ENCODE data around the gene FAM83G. TPM values are rescaled to one million over a fixed set of nuclear protein-coding genes. Genes with fewer than 3 reads are reported as not detected.

Gene FAM83G
- total RNA-seq, 1 donor from 2014 or later: 28.4 TPM

DNA sequence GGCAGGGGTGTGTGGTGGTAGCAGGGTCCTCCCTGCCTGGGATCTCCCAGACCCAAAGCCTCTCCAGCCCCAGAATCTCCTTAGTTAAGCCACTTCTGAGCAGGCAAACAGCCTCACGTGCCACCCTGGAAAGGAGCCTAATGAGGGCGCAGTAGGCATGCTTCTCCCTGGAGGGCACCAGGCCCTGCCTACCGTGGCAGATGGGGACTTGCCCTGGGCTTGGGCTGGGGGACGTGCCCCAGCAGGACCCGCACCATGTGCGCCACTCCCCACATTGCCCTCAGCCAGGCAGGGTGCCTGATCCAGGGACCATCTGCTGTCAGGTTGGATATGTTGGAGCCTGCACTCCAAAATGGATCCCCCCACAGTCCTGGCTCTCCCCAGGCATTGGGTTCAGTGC lies 14.2 kb downstream of the FAM83G start:
- TF ChIP-seq, protein P1, sequence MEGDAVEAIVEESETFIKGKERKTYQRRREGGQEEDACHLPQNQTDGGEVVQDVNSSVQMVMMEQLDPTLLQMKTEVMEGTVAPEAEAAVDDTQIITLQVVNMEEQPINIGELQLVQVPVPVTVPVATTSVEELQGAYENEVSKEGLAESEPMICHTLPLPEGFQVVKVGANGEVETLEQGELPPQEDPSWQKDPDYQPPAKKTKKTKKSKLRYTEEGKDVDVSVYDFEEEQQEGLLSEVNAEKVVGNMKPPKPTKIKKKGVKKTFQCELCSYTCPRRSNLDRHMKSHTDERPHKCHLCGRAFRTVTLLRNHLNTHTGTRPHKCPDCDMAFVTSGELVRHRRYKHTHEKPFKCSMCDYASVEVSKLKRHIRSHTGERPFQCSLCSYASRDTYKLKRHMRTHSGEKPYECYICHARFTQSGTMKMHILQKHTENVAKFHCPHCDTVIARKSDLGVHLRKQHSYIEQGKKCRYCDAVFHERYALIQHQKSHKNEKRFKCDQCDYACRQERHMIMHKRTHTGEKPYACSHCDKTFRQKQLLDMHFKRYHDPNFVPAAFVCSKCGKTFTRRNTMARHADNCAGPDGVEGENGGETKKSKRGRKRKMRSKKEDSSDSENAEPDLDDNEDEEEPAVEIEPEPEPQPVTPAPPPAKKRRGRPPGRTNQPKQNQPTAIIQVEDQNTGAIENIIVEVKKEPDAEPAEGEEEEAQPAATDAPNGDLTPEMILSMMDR (IDR thresholded peaks at IDR 0.05; ENCODE audit: insufficient read depth, low read length, severe bottlenecking): no peak
- peaks cover 43% of the 10 kb centered on the region for H3K36me3 ChIP-seq (ENCODE audit: control insufficient read depth, insufficient read depth, low read length)
- FAIRE-seq: no peak
- H3K27me3 ChIP-seq (ENCODE audit: control insufficient read depth, insufficient read depth, low read length): no peaks in the 10 kb centered on the region
- DNase-seq (ENCODE audit: low read depth): no peak
- no peak overlapping the region for H3K4me3 ChIP-seq (ENCODE audit: low read depth, low read length)

DNA sequence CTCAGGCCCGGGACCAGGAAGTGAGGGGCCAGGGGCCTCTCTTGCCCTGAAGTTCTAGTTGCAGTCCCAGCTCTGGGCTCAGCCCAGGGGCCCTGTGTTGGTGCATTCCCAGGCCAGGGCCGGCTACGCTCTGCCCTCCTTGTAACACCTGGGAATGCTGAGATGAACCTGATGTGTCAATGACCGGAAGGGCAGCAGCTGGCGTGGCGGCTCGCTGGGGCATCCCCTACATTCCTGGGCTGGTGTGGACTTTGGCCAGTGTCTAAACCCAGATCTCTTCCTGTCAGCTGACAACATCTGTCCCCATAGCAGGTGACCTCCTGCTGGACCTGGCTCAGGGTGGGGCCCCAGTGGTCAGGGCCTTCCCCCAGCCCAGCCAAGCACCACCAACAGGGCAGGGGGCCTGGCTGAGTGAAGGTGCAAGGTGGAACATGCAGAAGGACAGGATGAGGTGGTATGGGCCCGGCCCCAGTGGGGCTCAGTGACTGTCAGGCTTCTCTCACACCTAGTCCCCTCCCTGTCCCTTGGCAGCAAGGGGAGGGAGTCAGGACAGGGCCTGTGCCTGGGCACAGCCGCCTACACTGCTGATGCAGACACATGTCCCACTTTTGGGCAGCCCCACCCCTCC lies 15.9 kb downstream of the FAM83G start:
- FAIRE-seq (no peak), DNase-seq (ENCODE audit: low read depth) (no peak)
- Histone ChIP-seq H3K27me3 (ENCODE audit: control insufficient read depth, insufficient read depth, low read length) (no peaks in the 10 kb centered on the region), H3K36me3 (ENCODE audit: control insufficient read depth, insufficient read depth, low read length) (peaks cover 49% of the 10 kb centered on the region), H3K4me3 (ENCODE audit: low read depth, low read length) (no peak overlapping the region)
- TF ChIP-seq, protein P1 (IDR thresholded peaks at IDR 0.05; ENCODE audit: insufficient read depth, low read length, severe bottlenecking): no peak

DNA sequence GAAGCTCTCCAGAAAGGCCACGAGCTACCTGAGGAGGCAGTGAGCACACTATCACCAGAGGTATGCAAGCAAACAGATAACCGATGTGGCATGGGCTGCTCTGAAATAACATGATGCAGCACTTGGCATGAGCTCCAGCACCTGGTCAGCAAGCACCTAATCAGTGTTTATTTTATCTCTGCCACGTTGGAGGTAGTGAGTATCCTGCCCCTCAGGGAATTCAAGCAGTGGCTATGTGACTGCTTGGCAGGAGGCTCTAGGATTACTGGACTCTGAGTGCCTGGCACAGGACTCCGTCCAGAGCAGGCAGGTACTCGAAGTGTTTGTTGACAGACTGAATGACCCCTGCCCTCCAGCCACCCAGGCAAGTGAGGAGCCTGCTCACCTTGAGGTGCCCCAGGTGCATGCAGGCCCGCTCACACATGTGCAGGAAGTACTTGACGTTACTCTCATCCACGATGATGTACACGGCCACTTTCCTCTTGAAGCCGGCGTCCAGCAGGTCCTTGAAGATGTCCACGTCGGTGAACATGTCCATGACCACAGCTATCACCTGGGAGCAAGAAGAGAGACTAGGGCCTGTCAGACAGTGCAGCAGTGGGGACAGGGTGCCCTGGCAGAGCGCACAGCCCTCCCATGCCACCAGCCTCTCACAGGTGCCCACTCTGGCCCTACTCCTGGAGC lies 16.6 kb downstream of the FAM83G start:
- no peaks in the 10 kb centered on the region for H3K27me3 ChIP-seq (ENCODE audit: control insufficient read depth, insufficient read depth, low read length)
- H3K36me3 ChIP-seq (ENCODE audit: control insufficient read depth, insufficient read depth, low read length): peaks cover 48% of the 10 kb centered on the region
- DNase-seq (ENCODE audit: low read depth) (no peak), FAIRE-seq (no peak)
- TF ChIP-seq, protein P1 (IDR thresholded peaks at IDR 0.05; ENCODE audit: insufficient read depth, low read length, severe bottlenecking): no peak
- no peak overlapping the region for H3K4me3 ChIP-seq (ENCODE audit: low read depth, low read length)

DNA sequence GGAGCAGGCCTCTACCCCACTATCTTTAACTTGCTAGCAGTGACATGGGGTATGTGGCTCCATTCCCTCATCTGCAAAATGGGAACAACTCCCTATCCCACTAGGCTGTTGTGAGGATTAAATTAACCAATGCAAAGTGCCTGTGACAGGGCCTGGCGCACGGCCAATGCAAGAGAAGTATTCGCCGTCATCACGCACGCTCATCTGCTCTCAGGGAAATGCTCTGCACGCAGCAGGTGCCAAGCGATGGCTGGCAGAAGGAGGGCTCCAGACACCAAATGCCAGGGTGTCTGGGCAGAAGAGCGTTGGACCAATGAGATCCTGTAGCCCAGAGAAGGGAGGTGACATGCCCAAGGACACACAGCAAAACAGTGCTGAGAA lies 17.3 kb downstream of the FAM83G start:
- peak; percentile 28 for FAIRE-seq
- DNase-seq (ENCODE audit: low read depth): no peak
- H3K27me3 ChIP-seq (ENCODE audit: control insufficient read depth, insufficient read depth, low read length): no peaks in the 10 kb centered on the region
- peaks cover 50% of the 10 kb centered on the region for H3K36me3 ChIP-seq (ENCODE audit: control insufficient read depth, insufficient read depth, low read length)
- TF ChIP-seq, protein P1 (IDR thresholded peaks at IDR 0.05; ENCODE audit: insufficient read depth, low read length, severe bottlenecking): no peak
- H3K4me3 ChIP-seq (ENCODE audit: low read depth, low read length): no peak overlapping the region

DNA sequence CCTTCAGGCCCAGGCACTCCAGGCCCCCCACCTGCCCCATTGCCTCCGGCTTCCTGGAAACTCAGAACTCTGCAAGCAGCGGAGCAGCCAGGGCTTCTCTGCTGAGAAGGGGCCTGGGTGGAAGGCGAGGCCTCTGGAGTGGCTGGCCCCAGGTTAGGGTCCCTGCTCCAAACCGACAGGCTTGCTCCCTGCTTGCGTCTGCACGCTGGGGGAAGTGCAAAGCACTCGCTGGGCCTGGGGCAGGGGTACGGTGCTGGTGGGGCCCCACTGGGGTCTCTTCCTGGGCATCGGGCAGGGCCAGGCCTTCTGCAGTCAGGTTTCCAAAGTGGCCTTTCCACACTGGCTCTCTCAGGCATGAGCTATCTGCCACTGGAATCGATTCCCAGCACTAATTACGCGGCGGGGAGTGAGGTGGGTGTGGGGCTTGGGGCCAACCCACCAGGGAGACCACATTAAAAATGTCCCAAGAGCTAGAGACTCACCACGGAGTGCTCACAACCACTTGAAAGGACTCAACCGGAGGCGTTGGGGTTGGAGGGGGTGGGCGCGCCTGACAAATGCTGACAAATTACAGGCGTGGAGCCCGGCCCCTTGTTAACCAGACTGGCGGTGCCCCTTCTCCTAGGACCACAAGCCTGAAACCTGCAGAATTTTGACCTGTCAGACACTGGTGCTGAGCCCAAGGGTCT lies 17.9 kb downstream of the FAM83G start:
- DNase-seq (ENCODE audit: low read depth): no peak
- TF ChIP-seq, protein P1 (IDR thresholded peaks at IDR 0.05; ENCODE audit: insufficient read depth, low read length, severe bottlenecking): no peak
- Histone ChIP-seq H3K36me3 (ENCODE audit: control insufficient read depth, insufficient read depth, low read length) (peaks cover 45% of the 10 kb centered on the region), H3K4me3 (ENCODE audit: low read depth, low read length) (no peak overlapping the region), H3K27me3 (ENCODE audit: control insufficient read depth, insufficient read depth, low read length) (no peaks in the 10 kb centered on the region)
- FAIRE-seq: peak; percentile 55

Data from bronchial epithelial cell (primary cell).